ENCODE data around the gene PAQR8. TPM values are rescaled to one million over a fixed set of nuclear protein-coding genes. Genes with fewer than 3 reads are reported as not detected.

Gene PAQR8
- total and polyA plus RNA-seq, 11 donors = 1.3 to 7.5 (median 3.6) TPM

DNA sequence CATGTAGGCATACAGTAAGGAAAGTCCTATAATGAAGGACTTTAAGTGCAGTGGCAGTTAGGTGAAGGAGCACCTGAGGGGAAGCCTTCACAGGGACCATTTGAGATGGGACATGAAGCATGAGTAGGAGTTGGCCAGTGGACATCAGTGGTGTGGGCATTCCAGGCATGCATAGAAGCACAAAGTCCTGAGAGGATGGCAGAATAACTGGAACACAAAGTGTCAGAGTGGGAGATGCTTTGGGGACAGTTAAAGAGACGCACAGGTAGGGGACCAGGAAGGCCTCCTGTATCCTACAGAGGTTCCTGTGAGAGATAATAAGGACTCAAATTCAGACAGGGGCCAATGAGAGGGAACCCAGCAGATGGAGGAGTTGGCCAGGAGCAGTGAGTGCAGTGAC, 31.8 kb downstream of the PAQR8 start:
- 93 to 100% (median 100%) methylated on average over 1 of the region's 1 CpG for WGBS, 4 donors
- DNase-seq (no peak), ATAC-seq (no peak)
- Histone ChIP-seq H3K4me3 (no peak overlapping the region), H3K27me3 (no peaks in the 10 kb centered on the region), H3K36me3 (no peaks in the 10 kb centered on the region), H3K4me1 (peaks cover 0 to 35% (median 12%) of the 10 kb centered on the region in 12 donors), H3K27ac (peak overlapping the region in 1 of 12 donors; percentile 15), H3K9me3 (no peaks in the 10 kb centered on the region)
- intact Hi-C loops (cut with DNase I) = no loop called here
- TF ChIP-seq, protein P1, sequence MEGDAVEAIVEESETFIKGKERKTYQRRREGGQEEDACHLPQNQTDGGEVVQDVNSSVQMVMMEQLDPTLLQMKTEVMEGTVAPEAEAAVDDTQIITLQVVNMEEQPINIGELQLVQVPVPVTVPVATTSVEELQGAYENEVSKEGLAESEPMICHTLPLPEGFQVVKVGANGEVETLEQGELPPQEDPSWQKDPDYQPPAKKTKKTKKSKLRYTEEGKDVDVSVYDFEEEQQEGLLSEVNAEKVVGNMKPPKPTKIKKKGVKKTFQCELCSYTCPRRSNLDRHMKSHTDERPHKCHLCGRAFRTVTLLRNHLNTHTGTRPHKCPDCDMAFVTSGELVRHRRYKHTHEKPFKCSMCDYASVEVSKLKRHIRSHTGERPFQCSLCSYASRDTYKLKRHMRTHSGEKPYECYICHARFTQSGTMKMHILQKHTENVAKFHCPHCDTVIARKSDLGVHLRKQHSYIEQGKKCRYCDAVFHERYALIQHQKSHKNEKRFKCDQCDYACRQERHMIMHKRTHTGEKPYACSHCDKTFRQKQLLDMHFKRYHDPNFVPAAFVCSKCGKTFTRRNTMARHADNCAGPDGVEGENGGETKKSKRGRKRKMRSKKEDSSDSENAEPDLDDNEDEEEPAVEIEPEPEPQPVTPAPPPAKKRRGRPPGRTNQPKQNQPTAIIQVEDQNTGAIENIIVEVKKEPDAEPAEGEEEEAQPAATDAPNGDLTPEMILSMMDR (IDR thresholded peaks at IDR 0.05) = no peak
- TF ChIP-seq POLR2A (IDR thresholded peaks at IDR 0.05) = no peak

DNA sequence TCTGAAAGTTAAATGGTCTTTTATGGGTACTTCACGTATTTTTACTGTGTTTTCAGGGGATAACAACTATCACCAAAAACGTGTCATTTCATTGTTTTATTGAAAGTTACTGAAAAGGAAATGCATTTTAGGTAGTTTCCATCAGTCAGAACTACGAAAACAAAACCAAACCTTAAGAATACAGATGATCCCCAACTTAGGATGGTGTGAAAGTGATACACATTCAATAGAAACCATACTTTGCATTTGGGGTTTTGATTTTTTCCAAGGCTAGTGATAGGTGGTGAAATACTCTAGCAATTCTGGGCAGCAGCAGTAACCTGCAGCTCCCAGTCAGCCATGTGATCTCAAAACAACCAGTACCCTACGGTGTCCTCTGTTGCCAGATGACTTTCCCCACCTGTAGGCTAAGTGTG, 32.3 kb downstream of the PAQR8 start:
- peak overlapping the region in 1 of 12 donors; percentile 15 for H3K27ac ChIP-seq
- TF ChIP-seq, protein P1 (IDR thresholded peaks at IDR 0.05) = no peak
- TF ChIP-seq POLR2A (IDR thresholded peaks at IDR 0.05) = no peak
- peaks cover 0 to 33% (median 10%) of the 10 kb centered on the region in 12 donors for H3K4me1 ChIP-seq
- 82 to 89% (median 86%) methylated on average over 4 of the region's 4 CpGs for WGBS, 4 donors
- H3K36me3 ChIP-seq = no peaks in the 10 kb centered on the region
- H3K9me3 ChIP-seq = no peaks in the 10 kb centered on the region
- no peaks in the 10 kb centered on the region for H3K27me3 ChIP-seq
- ATAC-seq (no peak), DNase-seq (no peak)
- intact Hi-C loops (cut with DNase I) = no loop called here
- H3K4me3 ChIP-seq = no peak overlapping the region

DNA sequence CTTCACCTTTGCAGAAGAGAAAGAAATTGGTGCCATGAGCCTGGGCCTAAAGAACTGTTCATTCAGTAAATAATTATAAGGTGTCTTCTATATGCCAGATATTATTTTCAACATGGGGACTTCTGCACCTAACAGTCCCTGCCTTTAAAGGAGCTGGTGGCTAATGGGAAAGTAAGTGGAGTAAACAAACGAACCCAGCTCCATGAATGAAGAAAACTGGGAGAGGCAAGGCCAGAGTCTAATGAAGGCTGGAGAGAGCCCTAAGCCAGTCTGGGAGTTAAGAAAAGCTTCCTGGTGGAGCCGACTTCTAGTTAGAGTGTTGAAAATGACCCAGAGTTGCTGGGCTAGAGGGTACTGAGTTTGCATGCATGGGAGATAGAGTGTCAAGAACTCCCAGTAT, 34.0 kb downstream of the PAQR8 start:
- TF ChIP-seq POLR2A (IDR thresholded peaks at IDR 0.05) = no peak
- TF ChIP-seq, protein P1 (IDR thresholded peaks at IDR 0.05) = no peak
- 80 to 91% (median 83%) methylated on average over 2 of the region's 2 CpGs for WGBS, 4 donors
- ATAC-seq = no peak
- Histone ChIP-seq H3K27ac (no peak overlapping the region), H3K27me3 (no peaks in the 10 kb centered on the region), H3K9me3 (no peaks in the 10 kb centered on the region), H3K4me1 (peaks cover 0 to 20% (median 0%) of the 10 kb centered on the region in 12 donors), H3K36me3 (no peaks in the 10 kb centered on the region), H3K4me3 (no peak overlapping the region)
- DNase-seq = no peak
- intact Hi-C loops (cut with DNase I) = loop anchor here in 5 of 10 donors (5.0 kb wide), 2 partner anchors 94 to 109 kb away; no protein-coding TSS in a partner anchor

DNA sequence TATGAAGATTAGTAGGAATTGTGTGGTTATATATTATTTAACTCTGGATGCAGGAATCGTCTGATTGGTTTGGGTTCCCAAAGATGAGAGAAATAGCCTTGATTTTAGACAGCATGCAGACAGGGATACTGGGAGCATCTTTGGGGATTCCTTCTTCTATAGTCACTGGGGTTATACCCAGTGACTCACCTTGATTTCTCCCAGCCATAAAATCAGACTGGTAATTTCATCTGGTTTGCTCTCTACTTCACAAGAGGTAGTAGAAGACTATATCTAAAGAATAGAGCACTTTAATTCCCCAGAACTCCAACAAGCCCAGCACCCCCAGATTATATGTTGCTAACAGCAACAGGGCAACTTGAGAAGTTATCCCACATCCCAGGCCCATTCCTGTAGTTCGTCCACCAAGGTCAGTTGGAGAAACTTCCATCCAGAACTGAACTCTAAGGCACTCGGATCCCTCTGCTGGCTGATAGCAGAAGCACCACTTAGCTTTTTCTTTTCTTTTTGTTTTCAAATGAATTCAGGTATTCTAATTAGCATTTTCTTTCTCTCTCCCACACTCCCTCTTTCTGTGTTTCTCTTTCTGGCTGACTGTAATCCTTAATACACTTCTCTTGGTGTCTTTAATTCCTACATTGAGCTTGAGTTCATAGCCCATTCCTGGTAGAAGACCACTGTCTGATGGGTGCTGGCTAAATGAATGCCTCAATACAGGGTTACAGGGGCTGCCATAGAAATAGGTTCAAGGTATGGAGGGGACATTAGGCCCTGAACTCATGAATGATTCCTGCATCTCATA, 37.8 kb downstream of the PAQR8 start:
- WGBS, 4 donors = 33 to 40% (median 38%) methylated on average over 3 of the region's 3 CpGs
- H3K4me1 ChIP-seq = peaks cover 0 to 17% (median 0%) of the 10 kb centered on the region in 12 donors
- no peak overlapping the region for H3K27ac ChIP-seq
- ATAC-seq (peak in 3 of 4 donors; percentile 46 to 63 (median 54)), DNase-seq (no peak)
- no peaks in the 10 kb centered on the region for H3K27me3 ChIP-seq
- H3K4me3 ChIP-seq = no peak overlapping the region
- intact Hi-C loops (cut with DNase I) = loop anchor here (1.0 to 5.0 kb wide), 5 partner anchors 97 to 115 kb away; partner anchors contain the start of gene MCM3 (in 1 of the 10)
- TF ChIP-seq POLR2A (IDR thresholded peaks at IDR 0.05) = no peak
- TF ChIP-seq, protein P1 (IDR thresholded peaks at IDR 0.05) = peak; percentile 68 to 84 (median 76)
- no peaks in the 10 kb centered on the region for H3K9me3 ChIP-seq
- H3K36me3 ChIP-seq = peaks cover 0 to 15% (median 3%) of the 10 kb centered on the region in 9 donors

Data from heart left ventricle (tissue), 16 donors.